ENCODE results near the gene CSRP1.

The CSRP1 gene

GRCh38 chr1:201537891-201538611 lies 31.1 kb upstream of the CSRP1 start:
- H3K4me3 ChIP-seq (replicated peaks in 1 of 2; ENCODE audit: low read depth in 2 of 2, low read length in 2 of 2), result peak overlapping the region; percentile 71 to 77
- no peak for DNase-seq (ENCODE audit: low read depth in 2 of 2)
- TF ChIP-seq CTCF (IDR thresholded peaks at IDR 0.05; ENCODE audit: low read depth, low read length), result no peak

- DNase-seq (ENCODE audit: low read depth in 2 of 2), result no peak
- no peak for TF ChIP-seq CTCF (IDR thresholded peaks at IDR 0.05; ENCODE audit: low read depth, low read length)
- no peak overlapping the region for H3K4me3 ChIP-seq (replicated peaks in 1 of 2; ENCODE audit: low read depth in 2 of 2, low read length in 2 of 2)
Measured at GRCh38 chr1:201537467-201537866, 30.5 kb upstream of the CSRP1 start.

- peak overlapping the region in 1 of 2 donors; percentile 37 for H3K4me3 ChIP-seq (replicated peaks in 1 of 2; ENCODE audit: low read depth in 2 of 2, low read length in 2 of 2)
- peak in 1 of 2 donors; percentile 49 for DNase-seq (ENCODE audit: low read depth in 2 of 2)
- no peak for TF ChIP-seq CTCF (IDR thresholded peaks at IDR 0.05; ENCODE audit: low read depth, low read length)
Measured at GRCh38 chr1:201537028-201537427, 30.1 kb upstream of the CSRP1 start.

- peak; percentile 79 to 92 for DNase-seq (ENCODE audit: low read depth in 2 of 2)
- no peak for TF ChIP-seq CTCF (IDR thresholded peaks at IDR 0.05; ENCODE audit: low read depth, low read length)
- H3K4me3 ChIP-seq (replicated peaks in 1 of 2; ENCODE audit: low read depth in 2 of 2, low read length in 2 of 2), result peak overlapping the region in 1 of 2 donors; percentile 37
Measured at GRCh38 chr1:201536558-201536957, 29.6 kb upstream of the CSRP1 start.

- no peak for TF ChIP-seq CTCF (IDR thresholded peaks at IDR 0.05; ENCODE audit: low read depth, low read length)
- H3K4me3 ChIP-seq (replicated peaks in 1 of 2; ENCODE audit: low read depth in 2 of 2, low read length in 2 of 2), result no peak overlapping the region
- no peak for DNase-seq (ENCODE audit: low read depth in 2 of 2)
Measured at GRCh38 chr1:201535919-201536245, 29.0 kb upstream of the CSRP1 start.

GRCh38 chr1:201535046-201535918 lies 28.4 kb upstream of the CSRP1 start:
- no peak for TF ChIP-seq CTCF (IDR thresholded peaks at IDR 0.05; ENCODE audit: low read depth, low read length)
- H3K4me3 ChIP-seq (replicated peaks in 1 of 2; ENCODE audit: low read depth in 2 of 2, low read length in 2 of 2), result no peak overlapping the region
- peak; percentile 53 to 63 for DNase-seq (ENCODE audit: low read depth in 2 of 2)
